ENCODE data around the gene CALML3.
A peak's percentile ranks its signal among the peaks of the same experiment; 100 is the strongest.
"Not testable (repeated sequence)": the region's sequence is repeated elsewhere in the genome, so short reads cannot be mapped to it uniquely, and the experiment has no call there.

CALML3 gene

DNA sequence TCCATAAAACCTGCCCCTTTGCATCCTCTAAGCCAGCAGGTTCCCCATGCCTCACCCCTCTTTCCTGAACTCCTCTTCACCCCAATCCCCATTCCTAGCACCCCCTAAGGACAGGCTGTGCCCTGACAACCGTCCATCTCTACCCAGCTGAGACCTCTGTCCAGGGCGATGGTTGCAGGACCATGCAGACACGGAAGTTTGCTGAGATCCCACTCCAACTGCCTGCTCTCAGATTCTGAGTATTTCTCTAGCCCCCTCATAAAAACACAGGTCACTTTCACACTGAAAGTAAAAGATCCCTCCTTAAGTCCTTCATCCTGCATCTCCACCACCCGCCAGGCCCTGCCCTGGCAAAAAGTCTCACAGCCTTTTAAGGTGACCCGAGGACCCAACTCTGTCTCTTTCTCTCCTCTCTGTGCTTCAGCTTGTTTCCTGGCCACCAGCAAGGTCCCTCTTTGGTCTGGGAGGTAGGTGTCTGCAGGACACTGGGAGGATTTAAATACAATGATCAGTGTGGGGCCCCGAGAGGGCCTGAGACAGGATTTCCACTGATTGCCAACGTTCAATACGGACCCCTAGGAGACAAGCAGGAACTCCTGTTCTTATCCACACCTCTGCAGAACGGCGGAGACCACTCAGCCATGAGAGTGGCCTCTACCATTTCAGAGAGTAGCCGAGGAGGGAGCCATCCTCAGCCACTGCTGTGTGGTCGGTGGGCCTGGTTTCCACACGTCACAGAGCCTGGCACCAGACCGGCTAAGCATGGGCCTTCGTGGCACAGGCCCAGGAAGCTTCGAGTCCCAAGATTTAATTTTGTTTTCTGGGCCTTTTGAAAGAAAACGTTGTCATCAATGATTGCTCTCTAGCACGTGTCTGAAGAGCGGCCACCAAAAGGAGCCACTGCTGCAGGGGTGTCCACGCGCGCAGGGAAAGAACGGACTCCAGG lies 27.9 kb downstream of the CALML3 start:
- H3K27me3 ChIP-seq (ENCODE audit: control insufficient read depth, insufficient read depth, low read length) = no peaks in the 10 kb centered on the region
- no peaks in the 10 kb centered on the region for H3K36me3 ChIP-seq (ENCODE audit: control insufficient read depth, insufficient read depth, low read length)
- peaks cover 75% of the 10 kb centered on the region for H3K4me1 ChIP-seq (ENCODE audit: control insufficient read depth, insufficient read depth, low read length)
- no peak overlapping the region for H3K9ac ChIP-seq (ENCODE audit: low read length)
- no peaks in the 10 kb centered on the region for H3K9me3 ChIP-seq (ENCODE audit: control insufficient read depth, low read length)
- no peak overlapping the region for H3K4me3 ChIP-seq (ENCODE audit: low read length)

- H3K9me3 ChIP-seq (ENCODE audit: control insufficient read depth, low read length) = no peaks in the 10 kb centered on the region
- no peaks in the 10 kb centered on the region for H3K36me3 ChIP-seq (ENCODE audit: control insufficient read depth, insufficient read depth, low read length)
- no peak overlapping the region for H3K4me3 ChIP-seq (ENCODE audit: low read length)
- no peak overlapping the region for H3K9ac ChIP-seq (ENCODE audit: low read length)
- no peaks in the 10 kb centered on the region for H3K27me3 ChIP-seq (ENCODE audit: control insufficient read depth, insufficient read depth, low read length)
- peaks cover 66% of the 10 kb centered on the region for H3K4me1 ChIP-seq (ENCODE audit: control insufficient read depth, insufficient read depth, low read length)
Measured at GRCh38 chr10:5553400-5554170, 28.8 kb downstream of the CALML3 start.

DNA sequence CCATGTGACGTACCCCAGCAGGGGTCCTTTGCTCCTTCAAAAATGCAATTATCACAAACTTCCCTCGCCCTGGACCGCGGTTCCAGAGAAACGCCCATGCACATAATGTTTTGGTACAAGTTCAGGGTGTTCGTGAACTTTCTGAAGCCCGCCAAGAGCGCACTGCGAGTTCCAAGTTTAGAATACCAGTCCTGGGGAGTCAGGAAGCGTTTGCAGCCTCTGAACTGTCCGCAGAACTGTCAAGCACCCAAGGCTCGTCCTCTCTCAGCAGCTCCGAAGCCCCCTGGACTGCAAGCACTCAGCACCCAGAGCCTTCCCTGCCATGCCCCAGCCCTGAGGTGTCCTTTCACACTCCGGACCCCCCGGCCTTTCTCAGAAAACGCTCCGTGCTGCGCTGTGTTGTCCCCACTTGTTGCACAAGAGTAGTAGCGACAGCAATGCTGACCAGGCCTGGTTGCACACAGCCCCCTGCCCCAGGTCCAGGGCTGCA lies 30.3 kb downstream of the CALML3 start:
- no peaks in the 10 kb centered on the region for H3K9me3 ChIP-seq (ENCODE audit: control insufficient read depth, low read length)
- no peaks in the 10 kb centered on the region for H3K27me3 ChIP-seq (ENCODE audit: control insufficient read depth, insufficient read depth, low read length)
- H3K4me1 ChIP-seq (ENCODE audit: control insufficient read depth, insufficient read depth, low read length) = peaks cover 51% of the 10 kb centered on the region
- H3K9ac ChIP-seq (ENCODE audit: low read length) = peak overlapping the region; percentile 10
- no peaks in the 10 kb centered on the region for H3K36me3 ChIP-seq (ENCODE audit: control insufficient read depth, insufficient read depth, low read length)
- no peak overlapping the region for H3K4me3 ChIP-seq (ENCODE audit: low read length)

GRCh38 chr10:5555881-5556280 lies 31.1 kb downstream of the CALML3 start:
- no peaks in the 10 kb centered on the region for H3K9me3 ChIP-seq (ENCODE audit: control insufficient read depth, low read length)
- H3K4me3 ChIP-seq (ENCODE audit: low read length) = no peak overlapping the region
- no peak overlapping the region for H3K9ac ChIP-seq (ENCODE audit: low read length)
- H3K36me3 ChIP-seq (ENCODE audit: control insufficient read depth, insufficient read depth, low read length) = no peaks in the 10 kb centered on the region
- H3K27me3 ChIP-seq (ENCODE audit: control insufficient read depth, insufficient read depth, low read length) = no peaks in the 10 kb centered on the region
- peaks cover 43% of the 10 kb centered on the region for H3K4me1 ChIP-seq (ENCODE audit: control insufficient read depth, insufficient read depth, low read length)

DNA sequence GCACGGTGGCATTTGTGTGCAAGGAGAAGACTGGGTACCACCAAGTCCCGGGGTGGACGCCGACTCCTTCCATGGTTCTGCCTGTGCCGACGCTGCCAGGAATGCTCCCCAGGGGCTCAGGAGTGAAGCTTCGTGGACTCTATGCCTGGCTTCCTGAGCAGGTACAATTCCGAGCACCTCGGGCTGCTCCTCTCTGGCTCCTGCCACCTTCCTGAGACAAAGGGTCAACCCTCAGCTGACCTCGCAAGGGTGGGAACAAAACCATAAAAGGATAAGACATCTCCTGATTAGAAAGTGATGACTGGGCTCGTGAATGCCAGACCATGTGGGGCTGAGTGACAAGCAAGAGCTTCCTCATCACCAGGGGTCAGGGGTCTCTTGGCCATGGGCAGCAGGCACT lies 31.8 kb downstream of the CALML3 start:
- H3K27me3 ChIP-seq (ENCODE audit: control insufficient read depth, insufficient read depth, low read length) = no peaks in the 10 kb centered on the region
- no peak overlapping the region for H3K9ac ChIP-seq (ENCODE audit: low read length)
- no peaks in the 10 kb centered on the region for H3K9me3 ChIP-seq (ENCODE audit: control insufficient read depth, low read length)
- peaks cover 36% of the 10 kb centered on the region for H3K4me1 ChIP-seq (ENCODE audit: control insufficient read depth, insufficient read depth, low read length)
- no peak overlapping the region for H3K4me3 ChIP-seq (ENCODE audit: low read length)
- no peaks in the 10 kb centered on the region for H3K36me3 ChIP-seq (ENCODE audit: control insufficient read depth, insufficient read depth, low read length)

DNA sequence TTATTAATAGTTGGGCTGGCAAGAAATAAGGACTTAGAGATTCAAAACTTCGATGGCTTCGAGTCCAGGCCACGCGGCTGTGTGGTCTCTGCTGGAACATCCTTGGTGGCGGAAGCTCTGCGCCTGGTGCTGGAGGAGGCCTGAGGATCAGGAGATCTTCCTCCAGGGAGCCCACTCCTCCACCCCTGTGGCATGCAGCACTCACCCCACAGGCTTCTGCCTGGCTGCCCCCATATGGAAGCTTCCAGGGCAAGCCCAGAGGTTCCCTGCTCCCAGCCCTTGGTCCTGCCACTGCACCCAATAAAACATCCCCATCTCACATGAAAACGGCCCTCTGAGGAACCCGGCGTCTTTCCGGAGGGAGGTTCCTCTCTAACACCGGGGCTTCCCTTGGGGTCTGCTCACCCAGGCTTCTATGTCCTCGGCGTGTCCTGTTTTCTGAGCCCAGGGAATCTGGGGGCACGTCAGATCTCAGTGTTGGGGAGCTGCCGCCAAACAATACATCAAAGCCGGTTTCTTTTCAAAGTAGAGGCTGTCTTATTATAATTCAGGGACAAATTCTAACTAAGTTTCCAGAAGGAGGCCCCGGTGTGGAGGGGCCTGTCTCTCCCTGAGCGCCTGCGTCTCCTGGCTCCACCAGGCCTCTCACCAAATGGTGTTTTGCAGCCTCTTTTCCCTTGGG lies 32.4 kb downstream of the CALML3 start:
- Histone ChIP-seq H3K4me1 (ENCODE audit: control insufficient read depth, insufficient read depth, low read length) (peaks cover 30% of the 10 kb centered on the region), H3K9me3 (ENCODE audit: control insufficient read depth, low read length) (no peaks in the 10 kb centered on the region), H3K9ac (ENCODE audit: low read length) (no peak overlapping the region), H3K4me3 (ENCODE audit: low read length) (no peak overlapping the region), H3K36me3 (ENCODE audit: control insufficient read depth, insufficient read depth, low read length) (no peaks in the 10 kb centered on the region), H3K27me3 (ENCODE audit: control insufficient read depth, insufficient read depth, low read length) (no peaks in the 10 kb centered on the region)

- H3K4me1 ChIP-seq (ENCODE audit: control insufficient read depth, insufficient read depth, low read length) = peaks cover 25% of the 10 kb centered on the region
- H3K27me3 ChIP-seq (ENCODE audit: control insufficient read depth, insufficient read depth, low read length) = no peaks in the 10 kb centered on the region
- no peaks in the 10 kb centered on the region for H3K36me3 ChIP-seq (ENCODE audit: control insufficient read depth, insufficient read depth, low read length)
- H3K9ac ChIP-seq (ENCODE audit: low read length) = no peak overlapping the region
- H3K4me3 ChIP-seq (ENCODE audit: low read length) = no peak overlapping the region
- H3K9me3 ChIP-seq (ENCODE audit: control insufficient read depth, low read length) = no peaks in the 10 kb centered on the region
Measured at GRCh38 chr10:5557799-5558771, 33.3 kb downstream of the CALML3 start.

DNA sequence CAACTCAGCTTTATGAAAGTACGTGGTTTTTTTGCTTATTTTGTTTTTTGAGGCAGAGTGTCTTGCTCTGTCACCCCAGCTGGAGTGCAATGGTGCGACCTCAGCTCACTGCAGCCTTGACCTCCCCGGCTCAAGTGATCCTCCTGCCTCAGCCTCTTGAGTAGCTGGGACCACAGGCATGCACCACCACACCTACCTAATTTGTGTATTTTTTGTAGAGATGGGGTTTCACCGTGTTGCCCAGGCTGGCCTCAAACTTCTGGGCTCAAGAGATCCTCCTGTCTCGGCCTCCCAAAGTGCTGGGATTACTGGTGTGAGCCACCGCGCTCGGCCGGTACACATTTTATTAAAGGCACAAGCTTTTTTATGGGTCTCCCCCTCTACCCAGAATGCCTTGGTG lies 34.3 kb downstream of the CALML3 start:
- not testable (repeated sequence) for H3K27me3 ChIP-seq (ENCODE audit: control insufficient read depth, insufficient read depth, low read length); H3K9ac ChIP-seq (ENCODE audit: low read length); H3K36me3 ChIP-seq (ENCODE audit: control insufficient read depth, insufficient read depth, low read length); H3K9me3 ChIP-seq (ENCODE audit: control insufficient read depth, low read length); H3K4me3 ChIP-seq (ENCODE audit: low read length)
- peaks cover 19% of the 10 kb centered on the region for H3K4me1 ChIP-seq (ENCODE audit: control insufficient read depth, insufficient read depth, low read length)

- Histone ChIP-seq H3K36me3 (ENCODE audit: control insufficient read depth, insufficient read depth, low read length) (no peaks in the 10 kb centered on the region), H3K9ac (ENCODE audit: low read length) (no peak overlapping the region), H3K9me3 (ENCODE audit: control insufficient read depth, low read length) (no peaks in the 10 kb centered on the region), H3K4me3 (ENCODE audit: low read length) (no peak overlapping the region), H3K4me1 (ENCODE audit: control insufficient read depth, insufficient read depth, low read length) (peaks cover 12% of the 10 kb centered on the region), H3K27me3 (ENCODE audit: control insufficient read depth, insufficient read depth, low read length) (no peaks in the 10 kb centered on the region)
Measured at GRCh38 chr10:5559642-5560141, 34.9 kb downstream of the CALML3 start.

DNA sequence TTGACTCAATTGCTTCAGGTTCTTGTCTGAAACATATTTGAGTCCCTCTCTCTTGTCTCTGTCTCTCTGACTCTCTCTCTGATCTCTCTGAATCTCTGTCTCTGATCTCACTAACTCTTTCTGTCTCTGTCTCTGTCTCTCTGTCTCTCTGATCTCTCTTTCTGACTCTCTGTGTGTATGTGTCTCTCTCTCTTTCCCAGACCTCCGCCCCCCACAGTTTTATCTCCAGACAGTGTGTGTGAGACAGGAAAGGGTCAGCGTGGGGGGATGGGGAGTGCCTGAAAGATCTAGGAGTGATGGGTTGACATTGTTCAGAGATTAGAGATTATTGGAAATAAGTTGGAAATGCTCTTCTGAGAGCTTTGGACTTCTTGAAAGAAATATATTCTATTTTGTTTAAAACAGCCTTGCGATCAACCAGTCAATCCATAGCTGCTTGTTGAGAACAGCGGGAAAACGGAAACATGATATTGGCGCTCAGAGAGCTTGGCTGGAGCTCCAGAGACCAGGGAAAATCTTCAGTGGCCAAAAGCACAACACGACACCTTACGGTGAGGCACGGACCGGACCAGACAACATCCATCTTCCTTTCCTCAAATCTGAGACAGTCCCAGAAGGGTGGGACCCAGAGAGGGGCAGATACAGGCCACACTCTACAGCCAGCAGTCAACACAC lies 35.5 kb downstream of the CALML3 start:
- no peak overlapping the region for H3K4me3 ChIP-seq (ENCODE audit: low read length)
- peaks cover 6% of the 10 kb centered on the region for H3K4me1 ChIP-seq (ENCODE audit: control insufficient read depth, insufficient read depth, low read length)
- no peaks in the 10 kb centered on the region for H3K27me3 ChIP-seq (ENCODE audit: control insufficient read depth, insufficient read depth, low read length)
- H3K9me3 ChIP-seq (ENCODE audit: control insufficient read depth, low read length) = no peaks in the 10 kb centered on the region
- H3K9ac ChIP-seq (ENCODE audit: low read length) = no peak overlapping the region
- no peaks in the 10 kb centered on the region for H3K36me3 ChIP-seq (ENCODE audit: control insufficient read depth, insufficient read depth, low read length)

Data from mucosa of stomach (tissue), 1 donor.